ENCODE measurements around the gene HOGA1. TPM values are rescaled to one million over a fixed set of nuclear protein-coding genes. Genes with fewer than 3 reads are reported as not detected.

HOGA1 gene
- total RNA-seq, 3 donors from 2014 or later (not counting 1 experiment from before 2014, with no cell fraction given): not detected

GRCh38 chr10:97582169-97582568, 2.0 kb upstream of the HOGA1 start:
- Histone ChIP-seq H3K27me3 (ENCODE audit: control insufficient read depth, insufficient read depth, low read length) (no peaks in the 10 kb centered on the region), H3K36me3 (ENCODE audit: control insufficient read depth, insufficient read depth, low read length) (no peaks in the 10 kb centered on the region), H3K27ac (ENCODE audit: low read length) (no peak overlapping the region), H3K9me3 (ENCODE audit: control insufficient read depth, insufficient read depth, low read length) (no peaks in the 10 kb centered on the region), H3K4me1 (ENCODE audit: control insufficient read depth, insufficient read depth, low read length) (no peaks in the 10 kb centered on the region), H3K4me3 (ENCODE audit: low read length) (no peak overlapping the region)
- no peak for ATAC-seq
- no peak for TF ChIP-seq CTCF (IDR thresholded peaks at IDR 0.05)
- Mint-ChIP-seq H3K36me3 (no peaks in the 10 kb centered on the region), H3K27me3 (ENCODE audit: low read depth in 2 of 2) (peaks cover 0 to 5% of the 10 kb centered on the region in 2 donors), H3K27ac (no peak overlapping the region), H3K4me3 (no peak overlapping the region), H3K4me1 (peaks cover 0 to 4% of the 10 kb centered on the region in 2 donors), H3K9me3 (no peaks in the 10 kb centered on the region)
- 98% methylated on average over 8 of the region's 8 CpGs for WGBS (ENCODE audit: insufficient coverage)
- DNase-seq: no peak
- intact Hi-C loops (cut with micrococcal nuclease): no loop called here

- Histone ChIP-seq H3K4me1 (ENCODE audit: control insufficient read depth, insufficient read depth, low read length) (no peaks in the 10 kb centered on the region), H3K9me3 (ENCODE audit: control insufficient read depth, insufficient read depth, low read length) (no peaks in the 10 kb centered on the region), H3K4me3 (ENCODE audit: low read length) (no peak overlapping the region), H3K27ac (ENCODE audit: low read length) (no peak overlapping the region), H3K36me3 (ENCODE audit: control insufficient read depth, insufficient read depth, low read length) (no peaks in the 10 kb centered on the region), H3K27me3 (ENCODE audit: control insufficient read depth, insufficient read depth, low read length) (no peaks in the 10 kb centered on the region)
- H3K9me3 Mint-ChIP-seq: no peaks in the 10 kb centered on the region
- DNase-seq: no peak
- no peak overlapping the region for H3K4me3 Mint-ChIP-seq
- no peak for ATAC-seq
- no peak for TF ChIP-seq CTCF (IDR thresholded peaks at IDR 0.05)
- no peaks in the 10 kb centered on the region for H3K36me3 Mint-ChIP-seq
- peaks cover 0 to 4% of the 10 kb centered on the region in 2 donors for H3K4me1 Mint-ChIP-seq
- H3K27me3 Mint-ChIP-seq (ENCODE audit: low read depth in 2 of 2): peaks cover 0 to 5% of the 10 kb centered on the region in 2 donors
- no peak overlapping the region for H3K27ac Mint-ChIP-seq
- WGBS (ENCODE audit: insufficient coverage): 95% methylated on average over 13 of the region's 13 CpGs
- intact Hi-C loops (cut with micrococcal nuclease): no loop called here
These were observed 713 bp upstream of the HOGA1 start for GRCh38 chr10:97583476-97583875.

GRCh38 chr10:97584798-97585438, 729 bp downstream of the HOGA1 start:
- DNase-seq (no peak), ATAC-seq (no peak)
- Mint-ChIP-seq H3K4me1 (peaks cover 5 to 12% of the 10 kb centered on the region in 2 donors), H3K9me3 (no peaks in the 10 kb centered on the region), H3K4me3 (no peak overlapping the region), H3K36me3 (no peaks in the 10 kb centered on the region), H3K27me3 (ENCODE audit: low read depth in 2 of 2) (peaks cover 0 to 6% of the 10 kb centered on the region in 2 donors), H3K27ac (peak overlapping the region in 1 of 2 donors; percentile 27)
- H3K4me3 ChIP-seq (ENCODE audit: low read length): no peak overlapping the region
- H3K27me3 ChIP-seq (ENCODE audit: control insufficient read depth, insufficient read depth, low read length): no peaks in the 10 kb centered on the region
- intact Hi-C loops (cut with micrococcal nuclease): no loop called here
- WGBS (ENCODE audit: insufficient coverage): 87% methylated on average over 4 of the region's 5 CpGs
- no peak overlapping the region for H3K27ac ChIP-seq (ENCODE audit: low read length)
- H3K4me1 ChIP-seq (ENCODE audit: control insufficient read depth, insufficient read depth, low read length): peaks cover 5% of the 10 kb centered on the region
- H3K36me3 ChIP-seq (ENCODE audit: control insufficient read depth, insufficient read depth, low read length): no peaks in the 10 kb centered on the region
- H3K9me3 ChIP-seq (ENCODE audit: control insufficient read depth, insufficient read depth, low read length): no peaks in the 10 kb centered on the region
- TF ChIP-seq CTCF (IDR thresholded peaks at IDR 0.05): no peak

GRCh38 chr10:97585439-97585811, 1.2 kb downstream of the HOGA1 start:
- peaks cover 10 to 17% of the 10 kb centered on the region in 2 donors for H3K4me1 Mint-ChIP-seq
- Histone ChIP-seq H3K27me3 (ENCODE audit: control insufficient read depth, insufficient read depth, low read length) (no peaks in the 10 kb centered on the region), H3K27ac (ENCODE audit: low read length) (no peak overlapping the region), H3K4me3 (ENCODE audit: low read length) (no peak overlapping the region), H3K4me1 (ENCODE audit: control insufficient read depth, insufficient read depth, low read length) (peaks cover 10% of the 10 kb centered on the region), H3K36me3 (ENCODE audit: control insufficient read depth, insufficient read depth, low read length) (no peaks in the 10 kb centered on the region), H3K9me3 (ENCODE audit: control insufficient read depth, insufficient read depth, low read length) (no peaks in the 10 kb centered on the region)
- no peak overlapping the region for H3K4me3 Mint-ChIP-seq
- no peak for TF ChIP-seq CTCF (IDR thresholded peaks at IDR 0.05)
- intact Hi-C loops (cut with micrococcal nuclease): no loop called here
- H3K27me3 Mint-ChIP-seq (ENCODE audit: low read depth in 2 of 2): peaks cover 0 to 4% of the 10 kb centered on the region in 2 donors
- DNase-seq (no peak), ATAC-seq (no peak)
- H3K36me3 Mint-ChIP-seq: no peaks in the 10 kb centered on the region
- WGBS (ENCODE audit: insufficient coverage): 94% methylated on average over 5 of the region's 5 CpGs
- no peak overlapping the region for H3K27ac Mint-ChIP-seq
- H3K9me3 Mint-ChIP-seq: no peaks in the 10 kb centered on the region
